Neural crest cell (in vitro differentiated cells): Measurements from ENCODE around the gene FCN2. TPM values are rescaled to one million over a fixed set of nuclear protein-coding genes. Genes with fewer than 3 reads are reported as not detected.

Experiments
- DNase-seq: peaks from one replicate; pipeline ENCODE4 v3.0.0; 2021; ENCODE audit warnings: low read depth, mixed read lengths, low spot score
- H3K27ac Mint-ChIP-seq: one replicate; pipeline ENCODE4 v1.8.0; 2021; ENCODE audit warnings: mild to moderate bottlenecking, mixed read lengths; ENCODE audit not compliant: unreplicated experiment
- H3K27me3 Mint-ChIP-seq: 2 replicates; pipeline ENCODE4 v1.8.0; 2021; ENCODE audit warnings: low read depth, mild to moderate bottlenecking, mixed read lengths
- H3K36me3 Mint-ChIP-seq: 2 replicates; pipeline ENCODE4 v1.8.0; 2021; ENCODE audit warnings: low read depth, mild to moderate bottlenecking, mixed read lengths
- H3K4me1 Mint-ChIP-seq: 2 replicates; pipeline ENCODE4 v1.8.0; 2021; ENCODE audit warnings: mixed read lengths
- H3K4me3 Mint-ChIP-seq: one replicate; pipeline ENCODE4 v1.8.0; 2021; ENCODE audit warnings: mild to moderate bottlenecking, mixed read lengths
- H3K9me3 Mint-ChIP-seq: 2 replicates; pipeline ENCODE4 v1.8.0; 2021; ENCODE audit warnings: mixed read lengths
- total RNA-seq: library from RNA; stranded (reverse); gene quantifications from 2 replicates; pipeline ENCODE4 v1.2.1, GENCODE V29; 2021
- TF ChIP-seq, protein P1 (sequence below): fragments of 200-600 bp; sonication (generic); conservative IDR thresholded peaks from 2 replicates; pipeline ENCODE4 v1.5.0; 2021; ENCODE audit warnings: antibody characterized with exemption, mild to moderate bottlenecking

The FCN2 gene
- total RNA-seq, 1 donor from 2014 or later, result not detected

GRCh38 chr9:134899818-134900217 is 19.2 kb downstream of the FCN2 start:
- H3K9me3 Mint-ChIP-seq, result peaks cover 16% of the 10 kb centered on the region
- no peak overlapping the region for H3K4me3 Mint-ChIP-seq
- DNase-seq, result no peak
- H3K36me3 Mint-ChIP-seq, result no peaks in the 10 kb centered on the region
- peaks cover 12% of the 10 kb centered on the region for H3K27me3 Mint-ChIP-seq
- no peak overlapping the region for H3K27ac Mint-ChIP-seq
- H3K4me1 Mint-ChIP-seq, result no peaks in the 10 kb centered on the region
- TF ChIP-seq, protein P1, sequence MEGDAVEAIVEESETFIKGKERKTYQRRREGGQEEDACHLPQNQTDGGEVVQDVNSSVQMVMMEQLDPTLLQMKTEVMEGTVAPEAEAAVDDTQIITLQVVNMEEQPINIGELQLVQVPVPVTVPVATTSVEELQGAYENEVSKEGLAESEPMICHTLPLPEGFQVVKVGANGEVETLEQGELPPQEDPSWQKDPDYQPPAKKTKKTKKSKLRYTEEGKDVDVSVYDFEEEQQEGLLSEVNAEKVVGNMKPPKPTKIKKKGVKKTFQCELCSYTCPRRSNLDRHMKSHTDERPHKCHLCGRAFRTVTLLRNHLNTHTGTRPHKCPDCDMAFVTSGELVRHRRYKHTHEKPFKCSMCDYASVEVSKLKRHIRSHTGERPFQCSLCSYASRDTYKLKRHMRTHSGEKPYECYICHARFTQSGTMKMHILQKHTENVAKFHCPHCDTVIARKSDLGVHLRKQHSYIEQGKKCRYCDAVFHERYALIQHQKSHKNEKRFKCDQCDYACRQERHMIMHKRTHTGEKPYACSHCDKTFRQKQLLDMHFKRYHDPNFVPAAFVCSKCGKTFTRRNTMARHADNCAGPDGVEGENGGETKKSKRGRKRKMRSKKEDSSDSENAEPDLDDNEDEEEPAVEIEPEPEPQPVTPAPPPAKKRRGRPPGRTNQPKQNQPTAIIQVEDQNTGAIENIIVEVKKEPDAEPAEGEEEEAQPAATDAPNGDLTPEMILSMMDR, result no peak

DNA sequence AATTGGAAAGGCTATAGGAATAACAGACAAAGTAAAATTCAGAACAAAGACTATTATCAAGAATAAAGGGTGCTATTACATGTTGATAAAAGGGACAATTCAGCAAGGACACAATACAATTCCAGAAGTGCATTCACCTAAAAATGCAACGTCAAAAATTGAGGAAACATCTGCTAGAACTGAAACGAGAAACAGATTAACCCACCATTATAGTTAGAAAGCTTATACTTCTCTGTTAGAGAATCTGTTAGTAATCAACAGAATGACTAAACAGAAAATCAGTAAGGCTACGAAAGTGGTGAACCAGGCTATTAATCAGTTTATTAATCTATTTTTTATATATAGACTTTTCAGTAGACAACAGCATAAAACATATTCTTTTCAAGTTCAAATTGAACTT is 22.3 kb downstream of the FCN2 start:
- TF ChIP-seq, protein P1, result no peak
- DNase-seq, result no peak
- H3K36me3 Mint-ChIP-seq, result no peaks in the 10 kb centered on the region
- no peak overlapping the region for H3K27ac Mint-ChIP-seq
- peaks cover 15% of the 10 kb centered on the region for H3K27me3 Mint-ChIP-seq
- H3K9me3 Mint-ChIP-seq, result peaks cover 12% of the 10 kb centered on the region
- no peaks in the 10 kb centered on the region for H3K4me1 Mint-ChIP-seq
- H3K4me3 Mint-ChIP-seq, result no peak overlapping the region

DNA sequence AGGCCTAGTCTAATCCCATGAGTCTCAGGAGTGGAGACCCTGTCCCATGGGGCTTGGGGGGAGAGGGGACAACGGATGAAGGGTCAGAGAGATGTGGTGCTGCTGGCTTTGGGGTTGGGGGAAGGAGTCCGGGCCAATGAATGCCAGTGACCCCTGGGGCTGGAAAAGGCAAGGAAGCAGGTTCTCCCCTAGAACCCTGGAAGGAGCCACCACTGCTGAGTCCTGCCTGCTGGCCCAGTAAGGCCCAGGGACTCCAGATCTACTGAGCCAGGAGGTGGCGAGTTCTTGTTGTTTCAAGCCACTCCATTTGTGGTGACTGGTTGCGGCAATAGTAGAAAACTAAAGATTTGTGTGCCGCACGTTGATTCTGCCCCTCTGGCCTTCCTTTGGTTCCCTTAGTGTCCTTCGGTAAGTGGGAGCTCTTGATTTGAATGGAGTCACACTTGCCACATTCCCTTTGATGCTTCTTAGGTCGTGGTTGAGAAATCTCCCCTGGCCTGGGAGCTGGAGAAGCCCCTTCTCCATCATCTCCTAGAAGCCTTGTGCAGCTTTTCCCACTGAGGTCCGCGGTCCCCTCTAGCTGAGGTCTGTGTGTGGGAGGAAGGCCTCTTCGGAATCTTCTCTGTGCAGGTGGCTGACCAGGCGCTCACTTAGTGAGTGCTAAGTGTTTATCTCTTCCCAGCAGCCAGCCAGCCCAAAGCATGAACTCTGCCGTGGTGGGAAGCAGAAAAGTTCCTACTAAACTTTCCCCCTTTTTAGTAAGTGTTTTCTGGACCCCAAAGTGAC is 28.1 kb downstream of the FCN2 start:
- DNase-seq, result no peak
- Mint-ChIP-seq H3K36me3 (no peaks in the 10 kb centered on the region), H3K9me3 (peaks cover 2% of the 10 kb centered on the region), H3K4me1 (no peaks in the 10 kb centered on the region), H3K4me3 (no peak overlapping the region), H3K27me3 (peaks cover 7% of the 10 kb centered on the region), H3K27ac (no peak overlapping the region)
- TF ChIP-seq, protein P1, result no peak

GRCh38 chr9:134909511-134910481 is 29.2 kb downstream of the FCN2 start:
- Mint-ChIP-seq H3K27ac (no peak overlapping the region), H3K4me3 (no peak overlapping the region), H3K36me3 (no peaks in the 10 kb centered on the region), H3K9me3 (no peaks in the 10 kb centered on the region), H3K27me3 (peaks cover 3% of the 10 kb centered on the region), H3K4me1 (no peaks in the 10 kb centered on the region)
- DNase-seq, result no peak
- TF ChIP-seq, protein P1, result no peak

DNA sequence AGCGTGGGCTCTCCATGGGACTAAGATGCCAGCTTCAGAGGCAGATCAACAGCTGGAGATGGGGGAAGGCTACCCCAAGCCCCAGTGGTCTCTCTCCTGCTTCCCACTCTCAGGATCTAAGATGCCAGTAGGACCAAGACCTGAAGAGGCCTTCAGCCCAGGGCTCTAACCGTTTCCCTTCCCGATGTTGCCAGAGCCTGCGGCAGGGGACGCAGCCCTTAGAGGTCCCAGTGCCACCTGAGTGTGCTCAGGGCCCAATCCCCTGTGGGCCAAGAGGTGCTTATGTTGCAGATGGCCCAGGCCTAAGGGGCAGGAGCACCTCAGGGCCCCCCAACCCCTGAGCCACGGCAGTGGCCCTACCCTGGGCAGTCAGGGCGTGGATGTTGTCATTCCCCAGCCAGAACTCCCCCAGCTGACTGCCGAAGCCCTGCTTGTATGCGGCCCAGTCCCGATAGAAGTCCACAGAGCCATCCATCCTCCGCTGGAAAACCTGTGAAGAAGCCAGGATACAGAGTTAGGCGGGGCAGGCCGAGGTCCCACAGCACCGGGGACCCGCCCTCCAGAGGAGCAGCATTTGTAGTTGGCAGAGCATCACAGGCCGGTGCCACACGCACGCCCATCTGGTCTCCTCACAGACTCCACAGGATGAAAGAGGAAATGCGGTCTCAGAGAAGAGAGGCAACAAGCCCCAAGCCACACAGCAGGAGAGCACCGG is 31.7 kb downstream of the FCN2 start:
- Mint-ChIP-seq H3K9me3 (no peaks in the 10 kb centered on the region), H3K4me1 (no peaks in the 10 kb centered on the region), H3K27me3 (no peaks in the 10 kb centered on the region), H3K27ac (no peak overlapping the region), H3K4me3 (no peak overlapping the region), H3K36me3 (no peaks in the 10 kb centered on the region)
- DNase-seq, result no peak
- TF ChIP-seq, protein P1, result no peak
